SHP77 treated with DMSO at 0.1 percent for 48 hours (cell line): ENCODE results near the gene TTN.

Source experiments
- DNase-seq: peaks from one replicate; lab custom pipeline; 2025; lab: John Stamatoyannopoulos, UW

The TTN gene

DNA sequence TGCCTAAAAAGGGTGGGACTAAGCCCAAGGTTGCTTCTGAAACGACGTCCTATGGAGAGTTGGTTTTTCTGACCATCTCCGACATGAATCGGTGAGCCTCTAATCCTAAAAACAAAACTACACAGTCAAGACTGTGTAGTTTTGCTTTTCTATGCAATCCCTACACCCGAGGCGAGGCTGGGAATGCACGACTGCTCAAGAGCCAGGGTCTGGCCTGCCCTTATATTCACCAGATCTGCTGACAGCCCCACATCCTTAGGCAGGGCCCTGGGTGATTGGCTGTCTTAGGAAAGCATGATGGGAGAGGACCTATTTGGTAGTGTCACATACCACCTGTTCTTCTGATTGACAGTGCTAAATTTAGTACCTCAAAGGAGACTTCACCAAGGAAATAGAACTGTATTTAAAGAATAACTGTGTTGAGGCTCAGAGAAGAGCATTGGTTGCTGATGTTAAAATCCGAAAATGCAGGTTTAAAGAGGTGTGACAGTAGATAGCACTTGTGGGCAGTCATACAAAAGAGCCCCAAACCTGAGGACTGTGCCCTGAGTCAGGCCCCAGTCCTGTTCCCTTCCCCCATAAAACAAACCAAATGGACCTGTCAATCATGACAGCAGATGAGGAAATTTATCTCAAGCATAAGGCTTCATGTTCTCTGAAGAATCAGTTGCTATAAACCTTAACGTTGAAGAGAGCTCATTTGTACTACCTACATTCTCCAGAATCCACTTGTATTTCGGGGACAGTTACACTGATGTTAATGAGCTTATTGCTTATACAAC lies at the start of gene TTN:
Gene TTN (minus strand): TSS at position 197 of the 782 bp plus-strand sequence. CDS start 2,781 bp downstream, outside the sequence.
- DNase-seq: no peak

DNA sequence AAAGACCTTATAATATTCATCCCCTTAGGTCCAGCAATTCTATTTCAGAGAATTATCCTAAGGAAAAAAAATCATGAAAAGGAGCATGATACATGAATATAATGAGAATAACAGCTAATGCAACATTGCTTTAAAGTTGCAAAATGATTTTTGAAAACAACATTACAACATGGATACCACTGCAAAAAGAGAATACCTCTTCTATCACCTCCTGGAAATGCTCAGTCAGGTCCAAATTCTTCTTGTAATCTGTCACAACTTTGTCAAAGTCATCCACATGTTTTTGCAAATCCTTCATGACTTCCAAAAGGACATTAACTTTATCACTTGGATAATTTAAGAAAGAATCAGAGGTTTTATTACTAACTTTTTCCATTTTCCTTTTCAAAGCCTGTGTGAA lies 47.9 kb upstream of the TTN start:
- no peak for DNase-seq

DNA sequence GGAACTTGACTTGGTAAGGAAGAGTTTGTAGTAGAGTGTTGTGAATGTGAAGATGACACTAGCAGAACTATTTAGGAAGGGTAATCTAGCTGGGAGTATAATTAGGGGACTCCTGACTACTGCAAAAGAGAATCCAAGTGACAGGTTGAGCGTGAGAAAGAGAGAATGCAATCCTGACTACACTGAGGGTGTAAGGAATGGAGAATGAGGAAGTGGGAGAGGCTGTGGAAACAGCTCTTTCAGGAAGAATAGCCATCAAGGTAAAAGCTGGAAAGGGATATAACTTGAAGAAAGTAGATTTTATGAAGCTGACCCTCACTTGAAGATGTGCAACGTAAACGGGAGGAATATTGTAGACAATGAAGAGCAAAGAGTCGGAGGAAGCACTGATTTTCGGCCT lies 41.1 kb upstream of the TTN start:
- DNase-seq: no peak

DNA sequence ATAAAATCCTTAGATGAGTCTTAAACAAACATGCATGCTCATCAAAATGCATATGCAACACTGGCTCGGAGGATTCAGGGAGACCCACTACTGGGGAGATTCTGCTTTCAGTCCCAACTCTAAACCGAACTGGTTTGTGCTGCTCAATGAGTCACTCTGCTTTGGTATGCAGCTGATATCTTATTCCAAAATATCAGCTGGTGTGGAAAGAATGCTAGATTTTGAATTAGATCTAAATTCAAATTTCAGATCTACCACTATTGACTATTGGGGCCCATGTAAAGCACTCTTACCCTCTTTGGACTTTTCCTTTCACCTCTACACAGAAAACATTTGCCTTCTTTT lies 39.2 kb upstream of the TTN start:
- no peak for DNase-seq

DNA sequence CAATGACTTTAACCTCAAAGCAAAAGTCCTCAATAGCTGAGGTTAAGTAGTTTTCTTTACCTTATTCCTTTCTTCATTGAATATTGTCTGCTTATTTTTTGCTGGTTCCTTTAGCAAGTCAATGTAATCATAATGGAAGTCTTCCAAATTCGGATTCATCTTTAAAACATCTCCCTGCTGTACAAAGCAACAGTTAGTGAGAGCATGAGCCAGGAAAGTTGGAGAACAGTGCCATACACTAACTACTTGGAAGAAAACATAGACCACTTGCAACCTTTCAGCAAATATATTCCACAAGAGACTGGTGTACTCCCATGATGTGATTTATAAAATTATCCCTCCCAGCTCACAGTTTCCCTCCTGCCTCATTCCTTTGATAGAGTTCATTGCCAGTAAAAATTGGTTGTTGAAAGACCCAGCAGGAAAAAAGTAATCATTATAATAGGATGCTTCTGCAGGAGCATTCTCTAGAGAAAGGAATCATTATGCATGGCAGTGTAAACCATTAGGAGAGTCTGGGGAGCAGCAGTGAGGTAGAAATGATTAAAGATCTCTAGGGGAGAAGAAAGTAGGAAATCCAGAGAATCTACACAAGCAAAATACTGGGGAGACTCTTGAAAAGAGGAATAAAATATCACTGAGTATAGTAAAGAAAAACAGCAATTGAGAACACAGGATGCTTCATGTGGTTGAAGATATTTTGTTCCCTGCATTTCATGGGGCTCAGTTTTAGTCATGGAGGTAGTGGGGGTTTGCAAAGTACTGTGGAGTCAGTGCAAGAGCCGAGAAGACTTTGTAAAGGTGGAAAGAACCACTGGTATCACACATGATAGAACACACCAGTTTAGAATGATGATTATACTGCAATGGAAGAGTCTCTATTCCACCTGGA lies 38.6 kb upstream of the TTN start:
- no peak for DNase-seq

DNA sequence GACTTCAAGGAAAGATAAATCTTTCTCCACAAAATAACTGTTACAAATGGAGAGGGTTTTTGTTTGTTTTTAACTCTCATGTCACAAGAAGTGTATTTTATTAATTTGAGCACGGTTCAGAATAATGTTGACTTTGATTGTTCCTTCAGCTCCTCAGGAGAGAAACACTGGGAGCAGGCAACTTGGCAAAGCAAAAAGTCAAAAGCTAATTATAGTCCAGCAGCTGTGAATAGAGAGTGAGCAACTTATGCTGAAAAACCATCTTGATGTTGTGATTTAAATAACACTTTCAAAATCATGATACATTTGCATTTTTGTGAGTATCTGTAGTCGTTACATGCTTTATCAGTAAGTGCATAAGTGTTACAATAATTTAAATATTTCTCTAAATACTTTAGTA lies 37.5 kb upstream of the TTN start:
- no peak for DNase-seq

DNA sequence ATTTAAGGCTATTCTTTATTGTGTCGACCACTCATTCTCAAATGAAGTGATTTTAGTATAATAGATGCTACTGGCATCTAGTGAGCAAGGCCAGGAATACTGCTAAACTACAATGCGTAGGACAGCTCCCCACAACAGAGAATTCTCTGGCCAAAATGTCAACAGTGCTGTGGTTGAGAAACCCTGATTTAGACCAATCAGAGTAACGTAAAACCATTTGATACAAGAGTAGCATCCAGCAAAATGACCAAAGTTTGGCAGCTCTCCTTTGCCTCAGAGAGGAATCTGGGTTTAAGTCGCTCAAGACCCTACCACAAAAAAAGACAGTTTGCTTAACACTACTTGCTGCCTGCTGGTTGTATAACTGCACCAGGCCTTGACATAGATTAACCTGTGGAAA lies 37.0 kb upstream of the TTN start:
- DNase-seq: no peak

DNA sequence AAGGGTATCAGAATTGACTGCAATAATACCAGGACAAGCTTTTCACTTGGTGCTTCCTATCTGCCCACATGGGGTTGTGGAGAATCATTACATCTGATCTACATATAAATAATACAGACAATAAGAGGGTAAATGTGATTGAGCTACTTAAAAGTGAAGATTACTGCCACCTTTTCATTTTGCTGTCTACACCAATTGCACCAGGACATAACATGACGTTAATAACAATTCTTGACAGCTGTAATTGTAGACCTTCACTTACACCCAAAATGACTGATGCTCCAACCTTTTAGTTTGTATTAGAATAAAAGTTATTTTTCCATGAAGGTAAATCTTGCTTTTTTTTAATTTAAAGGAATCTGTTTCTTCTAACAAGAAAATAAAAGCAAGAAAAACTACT lies 36.5 kb upstream of the TTN start:
- no peak for DNase-seq

DNA sequence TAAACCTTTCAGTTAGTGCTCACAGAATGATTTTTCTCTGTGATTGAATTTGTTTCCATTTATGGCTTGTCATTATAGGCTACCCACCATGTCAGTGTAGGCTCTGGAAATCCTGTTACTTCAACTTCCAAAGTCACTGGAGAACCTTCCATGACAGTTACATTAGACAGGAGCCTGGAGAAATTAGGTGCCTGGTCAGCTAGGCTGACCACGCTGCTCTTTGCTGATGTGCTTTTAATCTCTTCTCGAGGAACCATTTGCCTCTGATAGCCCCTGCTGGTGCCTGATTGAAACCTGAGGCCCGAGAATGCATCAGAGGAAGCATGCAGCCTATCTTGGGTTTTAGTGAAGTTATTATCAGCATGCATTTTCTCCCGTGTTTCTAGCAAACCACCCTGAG lies 29.6 kb upstream of the TTN start:
- DNase-seq: no peak

DNA sequence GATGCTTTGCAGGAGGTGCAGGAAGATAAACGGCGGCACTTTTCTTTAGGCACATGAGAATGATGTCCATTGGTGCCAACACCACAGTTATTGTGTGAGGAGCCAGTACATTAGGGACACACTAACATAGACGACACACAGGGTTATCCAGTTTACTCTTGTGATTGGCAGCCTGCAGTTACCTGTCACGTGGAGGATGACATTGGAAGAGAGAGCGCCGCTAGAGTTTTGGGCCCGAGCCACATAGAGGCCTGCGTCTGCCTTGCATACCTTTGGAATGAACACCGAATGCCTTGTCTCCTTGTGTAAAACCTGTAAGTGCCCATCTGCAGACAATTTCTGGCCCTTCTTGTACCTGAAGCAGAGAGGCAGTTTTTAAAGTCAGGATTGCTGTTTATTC lies 26.9 kb upstream of the TTN start:
- no peak for DNase-seq

DNA sequence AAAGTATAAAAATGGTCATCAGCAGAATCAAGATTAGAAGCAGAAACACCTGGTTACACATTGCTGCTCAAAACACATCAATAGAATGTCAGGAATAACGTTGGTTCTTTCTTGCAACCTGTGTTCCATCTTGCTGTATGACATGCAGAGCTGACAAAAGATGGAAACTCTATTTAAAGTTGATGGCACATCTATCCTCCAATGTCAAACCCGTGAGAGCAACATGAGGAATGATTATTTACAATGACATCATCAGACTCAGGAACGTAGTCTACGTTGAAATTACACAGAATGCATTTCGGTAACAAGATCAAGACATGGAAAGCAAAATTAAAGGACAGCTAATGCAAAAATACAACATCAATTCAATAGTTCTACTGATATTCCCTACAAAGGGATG lies 26.2 kb upstream of the TTN start:
- no peak for DNase-seq

DNA sequence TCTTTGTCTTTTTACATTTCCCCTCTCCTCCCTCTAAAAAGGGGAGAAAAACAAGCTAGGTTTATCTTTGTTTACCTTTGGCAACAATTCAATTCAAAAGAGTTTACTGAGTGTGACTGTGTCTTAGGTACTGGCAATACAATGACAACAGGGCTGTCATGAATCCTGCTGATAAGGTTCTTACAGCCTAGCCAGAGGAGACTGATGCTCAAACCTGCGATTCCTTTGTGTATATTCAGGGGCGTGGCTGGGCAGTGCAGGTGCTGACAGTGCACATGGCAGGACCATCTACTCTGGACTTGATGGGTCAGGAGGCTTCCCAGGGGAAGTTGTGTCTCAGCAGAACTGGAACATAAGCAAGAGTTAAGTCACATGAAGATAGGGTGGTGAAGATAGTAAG lies 23.2 kb upstream of the TTN start:
- DNase-seq: no peak

DNA sequence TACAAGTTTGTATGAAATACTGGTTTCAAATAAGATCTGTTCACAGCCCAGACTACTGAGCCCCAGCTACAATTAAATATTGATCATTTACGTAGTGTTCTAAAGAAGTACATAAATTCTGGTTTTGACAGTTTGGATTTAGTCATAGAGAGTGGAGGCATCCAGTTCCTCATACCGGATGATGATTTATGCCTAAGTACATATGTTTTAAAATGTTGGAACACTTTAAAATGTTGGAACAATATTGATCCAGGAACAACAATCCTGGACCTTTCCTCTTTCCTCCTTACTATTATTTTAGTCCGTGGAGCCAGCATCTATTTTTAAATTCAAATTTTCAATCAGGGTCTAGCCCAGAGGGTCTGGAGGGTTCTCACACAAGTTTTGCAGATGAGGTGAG lies 22.8 kb upstream of the TTN start:
- no peak for DNase-seq

DNA sequence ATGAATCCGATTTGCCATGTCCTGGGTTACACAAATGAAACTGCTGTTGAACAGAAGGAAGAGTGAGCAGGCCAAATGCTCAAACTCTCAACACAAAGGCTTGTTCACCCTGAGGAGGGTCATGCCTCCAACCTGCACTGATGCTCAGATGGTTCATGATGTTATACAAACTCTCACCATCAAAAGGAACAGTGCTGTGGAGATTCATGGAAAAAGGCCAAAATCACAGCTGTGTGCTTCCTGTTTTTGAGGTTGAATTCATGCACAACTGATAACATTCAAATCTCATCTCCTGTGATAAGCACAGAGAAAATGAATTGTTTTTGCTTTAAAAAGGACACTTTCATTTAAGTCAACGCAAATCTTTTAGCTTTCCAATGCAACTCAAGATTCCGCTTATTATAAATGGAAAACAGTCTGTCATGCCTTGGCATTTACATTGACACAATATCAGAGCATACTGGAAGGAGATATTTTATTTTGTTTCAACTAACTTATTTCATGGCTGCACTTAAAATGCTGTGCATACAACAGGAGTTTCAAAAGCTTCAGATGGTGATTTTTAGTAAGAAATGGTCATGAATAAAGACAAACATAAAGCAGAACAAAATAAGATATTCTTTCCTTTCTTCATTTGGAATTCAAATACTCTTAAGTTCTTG lies 22.2 kb upstream of the TTN start:
- no peak for DNase-seq

DNA sequence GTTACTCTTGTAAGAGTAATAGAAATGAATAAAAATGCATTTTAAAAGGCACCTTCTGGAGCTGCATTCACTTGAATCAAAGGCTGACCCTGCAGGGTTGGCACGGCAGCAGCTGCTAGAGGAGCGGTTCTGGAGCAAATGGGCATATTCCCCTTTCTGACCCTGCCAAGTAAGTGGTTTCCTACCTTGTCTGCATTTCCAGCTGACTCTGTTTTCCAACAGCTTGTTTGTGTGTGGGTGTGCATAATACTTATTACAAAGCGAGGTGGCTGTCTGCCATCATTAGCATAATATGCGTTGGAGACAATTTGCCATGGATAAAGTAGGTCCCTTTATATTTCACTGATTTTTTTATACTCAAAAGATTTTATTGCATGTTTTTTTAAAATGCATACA lies 21.3 kb upstream of the TTN start:
- DNase-seq: no peak

DNA sequence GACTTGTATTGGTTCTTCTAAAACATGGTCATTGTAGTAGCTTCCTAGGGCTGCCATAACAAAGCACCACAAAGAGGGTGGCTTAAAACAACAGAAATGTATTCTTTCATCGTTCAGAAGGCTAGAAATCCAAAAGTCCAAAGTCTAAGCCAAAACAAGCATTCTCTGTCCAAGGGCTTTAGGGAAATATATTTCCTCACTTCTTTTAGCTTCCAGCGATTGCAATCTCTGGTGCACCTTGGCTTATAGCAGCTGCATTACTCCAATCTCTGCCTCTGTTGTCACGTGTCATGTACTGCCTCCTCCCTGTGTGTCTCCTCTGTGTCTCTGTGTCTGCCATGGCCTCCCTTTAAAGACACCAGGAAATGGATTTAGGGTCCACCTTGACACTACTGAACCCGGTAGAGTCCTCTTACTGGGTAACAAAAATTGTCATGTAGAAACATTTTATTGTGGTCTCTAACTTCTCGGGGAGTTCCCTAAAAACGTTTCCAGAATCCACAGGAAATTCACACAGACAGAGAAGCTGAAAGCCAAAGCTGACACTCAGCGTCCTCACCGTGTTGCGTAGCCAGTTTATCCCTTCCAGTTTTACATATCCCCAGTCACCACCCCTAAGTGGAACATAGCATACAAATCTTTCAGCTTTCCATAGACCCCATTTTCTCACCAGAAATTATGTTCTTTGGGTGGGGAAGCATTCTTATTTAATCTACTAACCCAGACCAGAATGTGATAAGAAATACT lies 20.7 kb upstream of the TTN start:
- no peak for DNase-seq

DNA sequence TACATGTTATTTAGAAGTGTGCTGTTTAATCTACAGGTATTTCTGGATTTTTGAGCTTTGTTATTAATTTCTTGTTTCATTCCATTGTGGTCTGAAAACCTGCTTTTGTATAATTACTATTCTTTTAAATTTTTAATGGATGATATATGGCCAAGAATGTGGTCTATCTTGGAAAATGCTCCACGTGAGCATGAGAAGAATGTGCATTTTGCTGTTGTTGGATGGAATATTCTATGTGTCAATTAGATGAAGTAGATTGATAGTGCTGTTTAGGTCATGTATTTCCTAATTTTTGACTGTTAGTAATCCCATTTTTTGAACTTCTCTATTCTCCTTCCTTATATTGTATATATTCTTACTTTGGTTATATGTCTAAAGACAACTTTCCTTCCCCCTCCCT lies 19.9 kb upstream of the TTN start:
- no peak for DNase-seq

DNA sequence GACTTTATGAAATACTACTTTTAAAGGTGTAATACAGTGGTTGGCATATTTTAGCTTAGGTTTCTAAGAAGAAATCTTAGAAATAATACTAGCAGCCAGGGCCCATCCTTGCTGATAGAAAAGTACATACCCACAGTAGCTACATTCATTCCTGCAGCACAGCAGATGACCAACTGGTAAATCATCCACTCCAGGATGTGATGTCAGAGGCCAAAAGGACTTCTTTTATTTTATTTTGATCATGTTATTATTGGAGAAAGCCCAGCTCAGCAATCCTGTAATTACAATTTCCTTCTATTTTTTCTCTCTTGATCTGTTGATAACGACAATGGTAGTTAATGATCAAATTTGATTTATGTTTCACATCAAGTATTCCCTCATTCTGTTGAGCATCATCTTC lies 18.0 kb upstream of the TTN start:
- no peak for DNase-seq

DNA sequence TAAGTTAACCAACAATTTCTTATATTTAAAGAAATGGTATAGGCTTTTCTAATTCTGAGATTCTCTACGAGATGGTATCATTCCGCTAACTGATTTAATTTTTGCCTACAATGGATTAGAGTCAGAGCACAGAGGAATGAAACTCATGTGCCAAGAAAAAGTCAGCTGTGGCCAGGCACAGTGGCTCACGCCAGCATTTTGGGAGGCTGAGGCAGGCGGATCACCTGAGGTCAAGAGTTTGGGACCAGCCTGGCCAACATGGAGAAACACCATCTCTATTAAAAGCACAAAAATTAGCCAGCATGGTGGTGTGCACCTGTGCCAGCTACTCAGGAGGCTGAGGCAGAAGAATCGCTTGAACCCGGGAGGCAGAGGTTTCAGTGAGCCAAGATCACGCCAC lies 17.0 kb upstream of the TTN start:
- no peak for DNase-seq

DNA sequence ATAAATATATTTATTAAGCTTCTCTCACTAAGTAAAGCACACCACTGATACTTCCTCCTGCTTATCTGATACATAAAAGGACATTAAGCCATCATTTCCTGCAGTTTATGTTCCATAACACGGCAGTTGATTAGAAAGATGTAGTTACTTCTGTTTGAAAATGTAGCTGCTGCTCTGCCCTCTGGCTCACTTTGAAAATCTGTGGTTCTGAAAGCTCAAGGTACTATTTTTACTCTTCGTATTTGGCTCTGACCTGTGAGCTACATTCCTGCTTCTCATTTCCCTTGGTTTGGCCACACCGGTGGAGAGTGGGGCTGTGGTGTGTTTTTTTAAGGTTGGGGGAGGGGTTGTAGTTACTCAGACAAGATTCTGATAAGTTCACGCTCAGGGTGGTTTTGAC lies 12.8 kb upstream of the TTN start:
- DNase-seq: no peak

DNA sequence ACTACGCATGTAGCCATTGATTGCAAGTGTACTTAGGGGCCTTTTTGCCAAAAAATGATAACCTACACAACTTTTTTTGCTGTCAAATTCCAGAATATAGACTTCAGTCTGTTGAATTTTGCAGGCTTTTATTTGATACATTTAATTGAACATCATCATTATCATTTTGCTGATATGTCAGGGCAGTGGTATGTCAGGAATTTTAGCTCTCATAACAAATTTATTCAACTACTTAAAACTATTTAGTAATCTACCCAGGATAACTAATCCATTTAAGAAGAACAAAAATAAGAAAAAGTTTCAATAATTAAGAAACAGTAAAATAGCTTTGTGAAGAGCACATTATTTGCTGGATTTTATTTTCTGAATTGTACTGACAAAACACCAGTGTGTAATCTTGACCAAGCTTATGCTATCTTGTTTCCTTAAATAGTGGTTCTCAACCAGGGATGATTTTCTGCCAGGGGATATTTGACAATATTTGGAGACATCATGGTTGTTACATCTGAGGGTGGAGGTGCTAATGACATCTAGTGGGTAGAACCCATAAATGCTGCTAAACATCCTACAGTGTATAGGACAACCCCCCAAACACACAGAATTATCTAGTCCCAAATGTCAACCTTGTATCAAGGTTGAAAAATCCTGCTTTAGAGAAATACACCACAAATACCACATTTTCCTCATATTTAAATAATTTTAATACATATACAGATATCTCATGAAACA lies 12.1 kb upstream of the TTN start:
- DNase-seq: no peak

DNA sequence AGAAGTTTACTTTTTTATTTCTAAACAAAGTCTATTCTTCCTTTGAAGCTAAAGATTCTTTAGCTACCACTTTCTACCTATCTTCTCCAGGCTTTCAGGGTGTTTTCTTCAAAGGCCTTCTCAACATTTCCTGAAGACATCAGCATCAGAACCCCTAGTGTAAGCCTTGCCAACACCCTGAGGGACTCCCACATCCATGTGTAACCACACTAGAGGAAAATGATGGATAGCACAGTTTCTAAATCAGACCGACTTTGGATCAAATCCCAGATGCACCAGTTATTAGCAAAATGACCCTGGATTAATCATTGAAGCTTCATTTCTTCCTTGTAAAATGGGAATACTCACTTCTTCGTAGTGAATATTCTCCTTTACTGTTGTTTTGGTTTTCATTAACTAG lies 4.7 kb upstream of the TTN start:
- DNase-seq: no peak
